Peyer's patch (tissue), 4 donors: ENCODE results near the gene PBOV1.
"Not testable (repeated sequence)": the region's sequence is repeated elsewhere in the genome, so short reads cannot be mapped to it uniquely, and the experiment has no call there.

Experiments
- POLR2A ChIP-seq, 2 donors: fragments of 450-650 bp; IDR thresholded peaks; one replicate each; pipeline ENCODE4 v1.5.1; 2017; ENCODE audit warnings: antibody characterized with exemption in 2 of 2, mild to moderate bottlenecking in 2 of 2, moderate library complexity in 2 of 2
- TF ChIP-seq, protein P1 (sequence below), 6 experiments: fragments of 450-650 bp in 4 of 6; fragments of 200-600 bp in 2 of 6; sonication (generic) in 1 of 6; IDR thresholded peaks; one replicate each; pipeline ENCODE4 v1.5.1; 2017 to 2019; ENCODE audit warnings: antibody characterized with exemption in 6 of 6, mild to moderate bottlenecking in 3 of 6, moderate library complexity in 1 of 6

DNA sequence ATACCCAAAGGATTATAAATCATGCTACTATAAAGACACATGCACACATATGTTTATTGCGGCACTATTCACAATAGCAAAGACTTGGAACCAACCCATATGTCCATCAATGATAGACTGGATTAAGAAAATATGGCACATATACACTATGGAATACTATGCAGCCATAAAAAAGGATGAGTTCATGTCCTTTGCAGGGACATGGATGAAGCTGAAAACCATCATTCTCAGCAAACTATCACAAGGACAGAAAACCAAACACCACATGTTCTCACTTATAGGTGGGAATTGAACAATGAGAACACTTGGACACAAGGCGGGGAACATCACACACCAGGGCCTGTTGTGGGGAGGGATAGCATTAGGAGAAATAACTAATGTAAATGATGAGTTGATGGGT lies 5.8 kb downstream of the PBOV1 start:
- TF ChIP-seq, protein P1, sequence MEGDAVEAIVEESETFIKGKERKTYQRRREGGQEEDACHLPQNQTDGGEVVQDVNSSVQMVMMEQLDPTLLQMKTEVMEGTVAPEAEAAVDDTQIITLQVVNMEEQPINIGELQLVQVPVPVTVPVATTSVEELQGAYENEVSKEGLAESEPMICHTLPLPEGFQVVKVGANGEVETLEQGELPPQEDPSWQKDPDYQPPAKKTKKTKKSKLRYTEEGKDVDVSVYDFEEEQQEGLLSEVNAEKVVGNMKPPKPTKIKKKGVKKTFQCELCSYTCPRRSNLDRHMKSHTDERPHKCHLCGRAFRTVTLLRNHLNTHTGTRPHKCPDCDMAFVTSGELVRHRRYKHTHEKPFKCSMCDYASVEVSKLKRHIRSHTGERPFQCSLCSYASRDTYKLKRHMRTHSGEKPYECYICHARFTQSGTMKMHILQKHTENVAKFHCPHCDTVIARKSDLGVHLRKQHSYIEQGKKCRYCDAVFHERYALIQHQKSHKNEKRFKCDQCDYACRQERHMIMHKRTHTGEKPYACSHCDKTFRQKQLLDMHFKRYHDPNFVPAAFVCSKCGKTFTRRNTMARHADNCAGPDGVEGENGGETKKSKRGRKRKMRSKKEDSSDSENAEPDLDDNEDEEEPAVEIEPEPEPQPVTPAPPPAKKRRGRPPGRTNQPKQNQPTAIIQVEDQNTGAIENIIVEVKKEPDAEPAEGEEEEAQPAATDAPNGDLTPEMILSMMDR (IDR thresholded peaks at IDR 0.05) = not testable (repeated sequence)
- TF ChIP-seq POLR2A (IDR thresholded peaks at IDR 0.05) = not testable (repeated sequence)
